K562 (cell line): ENCODE results near the gene SPHK1. TPM values are rescaled to one million over a fixed set of nuclear protein-coding genes. Genes with fewer than 3 reads are reported as not detected.
A peak's percentile ranks its signal among the peaks of the same experiment; 100 is the strongest.

ENCODE experiments used
- BCL6 ChIP-seq: fragments of 250-450 bp; sonication (Bioruptor Pico); IDR thresholded peaks from 2 replicates; pipeline ENCODE4 v1.4.0; 2020
- CCNT2 ChIP-seq: IDR thresholded peaks from 2 replicates; pipeline ENCODE4 v1.6.1; 2011; ENCODE audit warnings: borderline replicate concordance, low read depth, mild to moderate bottlenecking, moderate library complexity, mixed read lengths, low read length; ENCODE audit not compliant: insufficient read length; ENCODE audit errors: extremely low read depth
- CHD4 ChIP-seq: fragments of 200-600 bp; sonication (generic); IDR thresholded peaks from 3 replicates; pipeline ENCODE4 v1.6.1; 2012; ENCODE audit warnings: low read depth, mild to moderate bottlenecking, mixed read lengths, low read length, inconsistent platforms; ENCODE audit not compliant: insufficient read depth, insufficient replicate concordance, poor library complexity, severe bottlenecking
- CUX1 ChIP-seq: fragments of 200-800 bp; sonication (Bioruptor generic); IDR thresholded peaks from 2 replicates; pipeline ENCODE4 v1.6.1; 2016; ENCODE audit warnings: missing genetic modification characterization, missing compliant biosample characterization
- ERF ChIP-seq: fragments of 450-650 bp; formaldehyde crosslinking; IDR thresholded peaks from 2 replicates; pipeline ENCODE4 v1.4.0; 2020; ENCODE audit warnings: mild to moderate bottlenecking, mixed read lengths
- HCFC1 ChIP-seq: IDR thresholded peaks from 2 replicates; pipeline ENCODE4 v1.6.1; 2012; ENCODE audit warnings: low read depth, low read length, improper control_type of control experiment
- KAT2B ChIP-seq: IDR thresholded peaks from one replicate; pipeline ENCODE4 v1.6.1; 2012; ENCODE audit warnings: low read depth, mild to moderate bottlenecking, control low read depth, inconsistent platforms, low read length, moderate library complexity
- KAT8 ChIP-seq: fragments of 450-650 bp; IDR thresholded peaks from 2 replicates; pipeline ENCODE4 v1.6.1; 2016; ENCODE audit warnings: low read depth, mild to moderate bottlenecking
- KDM1A ChIP-seq, 2 experiments: fragments of 450-650 bp; IDR thresholded peaks; 2 replicates each; pipeline ENCODE4 v1.6.1; 2016; ENCODE audit warnings: mild to moderate bottlenecking in 2 of 2
- PPARD ChIP-seq: fragments of 250-450 bp; sonication (Bioruptor Pico); IDR thresholded peaks from 2 replicates; pipeline ENCODE4 v1.8.0; 2022; ENCODE audit warnings: inconsistent platforms, mild to moderate bottlenecking, moderate library complexity
- STAG1 ChIP-seq: sonication (generic); formaldehyde crosslinking; IDR thresholded peaks from 2 replicates; pipeline ENCODE4 v1.5.0; 2020; ENCODE audit warnings: missing genetic modification reagents, borderline replicate concordance
- ZBTB1 ChIP-seq: sonication (generic); formaldehyde crosslinking; IDR thresholded peaks from 2 replicates; pipeline ENCODE4 v1.8.1; 2023; ENCODE audit warnings: missing genetic modification reagents, low read depth, mild to moderate bottlenecking, borderline replicate concordance
- ZZZ3 ChIP-seq: fragments of 450-650 bp; IDR thresholded peaks from 2 replicates; pipeline ENCODE4 v1.6.1; 2016; ENCODE audit warnings: antibody characterized with exemption, mild to moderate bottlenecking, moderate library complexity
- polyA plus RNA-seq, 8 experiments: library from polyadenylated mRNA; depleted of rRNA in 4 of 8; stranded (reverse) in 5 of 8; unstranded in 3 of 8; fragments of >200 nt; fragmentation: Nextera tagmentation in 2 of 8; fragmentation: Illumina TruSeq in 1 of 8; extraction: Ambion mirVana in 2 of 8; extraction: Trizol in 1 of 8; gene quantifications; 2 replicates each; pipeline versions ENCODE4 v1.2.1 to v1.2.3, GENCODE V29; 2011 to 2014; ENCODE audit warnings: inconsistent platforms in 1 of 8, missing spikeins in 1 of 8
- total RNA-seq, 7 experiments: library from RNA; depleted of rRNA in 6 of 7; stranded (reverse); fragments of >200 nt in 6 of 7; fragmentation: Illumina TruSeq in 2 of 7; extraction: Trizol in 2 of 7; gene quantifications; 2 replicates each; pipeline versions ENCODE4 v1.2.1 to v1.2.3, GENCODE V29; 2011 to 2021; ENCODE audit warnings: low replicate concordance in 1 of 7
- TF ChIP-seq, protein P1 (sequence below): fragments of 450-650 bp; formaldehyde crosslinking; IDR thresholded peaks from 2 replicates; pipeline ENCODE4 v1.4.0; 2022; ENCODE audit warnings: mild to moderate bottlenecking, moderate library complexity
- TF ChIP-seq, protein P2 (sequence below), 2 experiments: fragments of 450-650 bp; conservative IDR thresholded peaks; 2 replicates each; pipeline ENCODE4 v1.6.1; 2017; ENCODE audit warnings: mild to moderate bottlenecking in 2 of 2, moderate library complexity in 2 of 2
- TF ChIP-seq, protein P3 (sequence below): fragments of 450-650 bp; IDR thresholded peaks from 2 replicates; pipeline ENCODE4 v1.6.1; 2014; ENCODE audit warnings: low read depth, mild to moderate bottlenecking, moderate library complexity, borderline replicate concordance

Gene SPHK1
- total and polyA plus RNA-seq, 9 of the 15 experiments (the other 6 are each of a cell fraction or from before 2014, with no cell fraction given), result 0.21 to 60.3 (median 14.5) TPM

DNA sequence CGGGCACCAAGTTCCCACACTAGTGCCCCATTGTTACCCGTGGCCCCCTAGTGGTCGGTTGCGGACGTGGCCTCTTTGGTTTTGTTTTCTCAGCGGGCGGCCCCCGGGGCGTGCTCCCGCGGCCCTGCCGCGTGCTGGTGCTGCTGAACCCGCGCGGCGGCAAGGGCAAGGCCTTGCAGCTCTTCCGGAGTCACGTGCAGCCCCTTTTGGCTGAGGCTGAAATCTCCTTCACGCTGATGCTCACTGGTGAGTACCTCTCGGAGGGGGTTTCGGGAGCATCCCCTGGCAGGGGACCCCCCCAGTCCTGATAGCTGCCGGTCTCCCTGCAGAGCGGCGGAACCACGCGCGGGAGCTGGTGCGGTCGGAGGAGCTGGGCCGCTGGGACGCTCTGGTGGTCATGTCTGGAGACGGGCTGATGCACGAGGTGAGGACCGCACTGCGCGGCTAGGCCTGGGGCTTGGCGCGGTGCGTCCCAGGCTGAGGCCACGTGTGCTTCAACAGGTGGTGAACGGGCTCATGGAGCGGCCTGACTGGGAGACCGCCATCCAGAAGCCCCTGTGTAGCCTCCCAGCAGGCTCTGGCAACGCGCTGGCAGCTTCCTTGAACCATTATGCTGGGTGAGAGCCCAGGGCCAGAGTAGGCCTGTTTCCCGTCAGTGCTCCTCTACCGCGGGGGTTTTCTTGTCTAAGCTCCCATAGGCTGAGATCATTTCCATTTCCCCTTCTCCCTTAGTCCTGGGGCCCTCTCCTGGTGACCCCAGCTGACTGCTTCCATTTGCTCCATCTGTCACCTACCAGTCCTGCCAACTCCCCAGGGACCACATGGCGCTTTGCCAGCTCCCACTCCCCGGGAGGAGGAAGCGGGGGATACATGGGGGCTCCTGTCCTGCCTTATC is 1.7 kb downstream of the SPHK1 start (continued):
- TF ChIP-seq CUX1 (CRISPR knock-in tag) (peak; percentile 80; the same call in 1 of the 2 replicates), ZBTB1 (CRISPR knock-in tag) (peak; percentile 80), CHD4 (no peak), KDM1A (IDR thresholded peaks at IDR 0.05) (0 out of 4 replicates have a peak, but pooled peaks of 1 of the 2 experiments have one; percentile 21), CCNT2 (peak; percentile 23), ZZZ3 (no peak), BCL6 (no peak), STAG1 (peak; percentile 70), KAT2B (no peak), KAT8 (no peak), ERF (CRISPR knock-in tag) (0 out of 2 replicates have a peak, but pooled peaks have one; percentile 13), HCFC1 (no peak), PPARD (CRISPR knock-in tag) (no peak)
- TF ChIP-seq, protein P1, sequence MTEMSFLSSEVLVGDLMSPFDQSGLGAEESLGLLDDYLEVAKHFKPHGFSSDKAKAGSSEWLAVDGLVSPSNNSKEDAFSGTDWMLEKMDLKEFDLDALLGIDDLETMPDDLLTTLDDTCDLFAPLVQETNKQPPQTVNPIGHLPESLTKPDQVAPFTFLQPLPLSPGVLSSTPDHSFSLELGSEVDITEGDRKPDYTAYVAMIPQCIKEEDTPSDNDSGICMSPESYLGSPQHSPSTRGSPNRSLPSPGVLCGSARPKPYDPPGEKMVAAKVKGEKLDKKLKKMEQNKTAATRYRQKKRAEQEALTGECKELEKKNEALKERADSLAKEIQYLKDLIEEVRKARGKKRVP (CRISPR knock-in tag), result no peak
- TF ChIP-seq, protein P2, sequence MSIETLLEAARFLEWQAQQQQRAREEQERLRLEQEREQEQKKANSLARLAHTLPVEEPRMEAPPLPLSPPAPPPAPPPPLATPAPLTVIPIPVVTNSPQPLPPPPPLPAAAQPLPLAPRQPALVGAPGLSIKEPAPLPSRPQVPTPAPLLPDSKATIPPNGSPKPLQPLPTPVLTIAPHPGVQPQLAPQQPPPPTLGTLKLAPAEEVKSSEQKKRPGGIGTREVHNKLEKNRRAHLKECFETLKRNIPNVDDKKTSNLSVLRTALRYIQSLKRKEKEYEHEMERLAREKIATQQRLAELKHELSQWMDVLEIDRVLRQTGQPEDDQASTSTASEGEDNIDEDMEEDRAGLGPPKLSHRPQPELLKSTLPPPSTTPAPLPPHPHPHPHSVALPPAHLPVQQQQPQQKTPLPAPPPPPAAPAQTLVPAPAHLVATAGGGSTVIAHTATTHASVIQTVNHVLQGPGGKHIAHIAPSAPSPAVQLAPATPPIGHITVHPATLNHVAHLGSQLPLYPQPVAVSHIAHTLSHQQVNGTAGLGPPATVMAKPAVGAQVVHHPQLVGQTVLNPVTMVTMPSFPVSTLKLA (conservative IDR thresholded peaks at IDR 0.05), result peak; percentile 86 to 88
- TF ChIP-seq, protein P3, sequence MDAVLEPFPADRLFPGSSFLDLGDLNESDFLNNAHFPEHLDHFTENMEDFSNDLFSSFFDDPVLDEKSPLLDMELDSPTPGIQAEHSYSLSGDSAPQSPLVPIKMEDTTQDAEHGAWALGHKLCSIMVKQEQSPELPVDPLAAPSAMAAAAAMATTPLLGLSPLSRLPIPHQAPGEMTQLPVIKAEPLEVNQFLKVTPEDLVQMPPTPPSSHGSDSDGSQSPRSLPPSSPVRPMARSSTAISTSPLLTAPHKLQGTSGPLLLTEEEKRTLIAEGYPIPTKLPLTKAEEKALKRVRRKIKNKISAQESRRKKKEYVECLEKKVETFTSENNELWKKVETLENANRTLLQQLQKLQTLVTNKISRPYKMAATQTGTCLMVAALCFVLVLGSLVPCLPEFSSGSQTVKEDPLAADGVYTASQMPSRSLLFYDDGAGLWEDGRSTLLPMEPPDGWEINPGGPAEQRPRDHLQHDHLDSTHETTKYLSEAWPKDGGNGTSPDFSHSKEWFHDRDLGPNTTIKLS, result peak; percentile 73
